GM13976 (cell line): ENCODE measurements around the gene CKMT2.

Experiments
- DNase-seq: peaks from one replicate; pipeline ENCODE4 v3.0.0; 2012; ENCODE audit warnings: low spot score
- in situ Hi-C: fragments of 300-500 bp; cut with MboI; formaldehyde crosslinking; loops from one replicate; pipeline ENCODE4 v1.12.0; 2022; ENCODE audit warnings: low sequenced_read_pairs, mixed read lengths, inconsistent platforms; ENCODE audit not compliant: unreplicated experiment
- TF ChIP-seq, protein P1 (sequence below): IDR thresholded peaks from 2 replicates; pipeline ENCODE4 v1.5.1; 2012; ENCODE audit warnings: borderline replicate concordance, mild to moderate bottlenecking; ENCODE audit not compliant: insufficient read depth; ENCODE audit errors: extremely low read depth, missing control alignments, control extremely low read depth

CKMT2 gene

DNA sequence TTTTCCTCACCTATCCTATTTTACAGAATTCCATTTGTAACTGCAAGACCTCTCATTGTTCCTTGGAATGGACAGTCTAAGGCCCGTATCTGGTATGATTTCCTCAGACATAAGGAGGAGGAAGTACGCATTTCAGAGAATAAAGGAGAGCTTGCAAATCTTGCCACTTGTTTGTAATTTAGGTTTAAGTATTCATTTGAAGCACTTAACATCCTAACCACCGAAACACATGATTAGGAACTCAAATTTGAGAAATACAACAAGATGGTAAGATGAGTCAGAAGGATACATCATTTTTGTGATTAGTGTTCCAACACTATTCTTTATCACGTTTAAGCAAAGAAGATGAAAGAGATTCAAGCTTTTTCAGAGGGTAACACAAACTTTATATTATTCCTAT lies 64.4 kb downstream of the CKMT2 start:
- TF ChIP-seq, protein P1, sequence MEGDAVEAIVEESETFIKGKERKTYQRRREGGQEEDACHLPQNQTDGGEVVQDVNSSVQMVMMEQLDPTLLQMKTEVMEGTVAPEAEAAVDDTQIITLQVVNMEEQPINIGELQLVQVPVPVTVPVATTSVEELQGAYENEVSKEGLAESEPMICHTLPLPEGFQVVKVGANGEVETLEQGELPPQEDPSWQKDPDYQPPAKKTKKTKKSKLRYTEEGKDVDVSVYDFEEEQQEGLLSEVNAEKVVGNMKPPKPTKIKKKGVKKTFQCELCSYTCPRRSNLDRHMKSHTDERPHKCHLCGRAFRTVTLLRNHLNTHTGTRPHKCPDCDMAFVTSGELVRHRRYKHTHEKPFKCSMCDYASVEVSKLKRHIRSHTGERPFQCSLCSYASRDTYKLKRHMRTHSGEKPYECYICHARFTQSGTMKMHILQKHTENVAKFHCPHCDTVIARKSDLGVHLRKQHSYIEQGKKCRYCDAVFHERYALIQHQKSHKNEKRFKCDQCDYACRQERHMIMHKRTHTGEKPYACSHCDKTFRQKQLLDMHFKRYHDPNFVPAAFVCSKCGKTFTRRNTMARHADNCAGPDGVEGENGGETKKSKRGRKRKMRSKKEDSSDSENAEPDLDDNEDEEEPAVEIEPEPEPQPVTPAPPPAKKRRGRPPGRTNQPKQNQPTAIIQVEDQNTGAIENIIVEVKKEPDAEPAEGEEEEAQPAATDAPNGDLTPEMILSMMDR: no peak
- DNase-seq: no peak
- in situ Hi-C loops: no loop called here

DNA sequence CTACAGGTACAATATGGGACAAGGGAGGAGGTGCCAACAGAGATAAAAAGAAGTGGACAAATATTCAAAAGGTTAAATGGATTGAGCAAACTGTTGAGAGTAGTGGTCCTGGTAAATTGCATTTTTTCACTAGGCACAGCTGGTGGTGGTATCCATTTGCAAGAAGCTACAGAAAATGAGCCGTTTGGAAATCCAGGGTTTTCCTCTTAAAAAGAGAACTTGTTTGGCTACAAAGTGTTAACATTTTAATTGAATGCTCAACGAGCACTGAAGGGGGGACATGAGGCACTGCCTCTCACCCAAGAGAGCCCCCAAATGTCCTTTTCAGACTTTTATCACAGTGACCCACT lies 67.8 kb downstream of the CKMT2 start:
- DNase-seq: no peak
- TF ChIP-seq, protein P1: no peak
- in situ Hi-C loops: no loop called here

DNA sequence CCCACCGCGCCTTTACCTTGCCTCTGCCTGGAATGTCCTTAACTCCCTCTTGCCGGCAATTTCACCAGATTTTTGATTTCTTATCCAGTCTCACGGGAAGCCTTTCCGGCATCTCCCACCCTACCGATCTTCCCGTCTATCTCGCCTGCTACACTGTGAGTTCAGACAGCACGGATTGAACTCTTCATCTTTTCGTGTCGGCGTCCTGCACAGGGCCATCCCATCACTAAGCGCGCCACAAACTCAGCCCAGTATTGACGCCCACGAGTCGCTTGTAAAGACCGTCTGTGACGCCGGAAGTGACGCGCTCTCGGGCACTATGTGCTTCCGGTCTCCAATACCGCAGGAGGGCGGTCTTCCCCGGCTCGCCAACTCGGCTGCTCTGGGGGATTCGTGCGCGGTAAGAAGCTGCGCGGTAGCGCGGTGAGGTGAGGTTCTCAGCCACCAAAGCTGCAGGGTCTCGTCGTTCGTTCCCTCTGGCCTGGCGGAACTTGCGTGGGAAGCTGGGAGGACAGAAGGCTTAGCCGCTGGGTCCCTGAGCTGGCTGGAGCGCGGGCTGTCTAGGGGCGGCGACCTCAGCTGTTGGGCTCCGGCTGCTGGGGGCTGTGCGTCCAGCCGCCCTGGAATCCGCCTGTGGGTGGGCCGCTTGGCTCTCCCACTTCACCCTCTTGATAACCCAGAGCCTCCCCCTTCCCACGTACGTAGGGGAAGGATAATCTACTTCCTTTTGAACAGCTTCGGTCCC lies 68.3 kb downstream of the CKMT2 start, which contains the start of gene ZCCHC9:
Gene ZCCHC9 (plus strand): TSS at position 317 of the 745 bp plus-strand sequence. CDS start 3,171 bp downstream, outside the sequence.
- DNase-seq: peak; percentile 91
- in situ Hi-C loops: no loop called here
- TF ChIP-seq, protein P1: no peak

DNA sequence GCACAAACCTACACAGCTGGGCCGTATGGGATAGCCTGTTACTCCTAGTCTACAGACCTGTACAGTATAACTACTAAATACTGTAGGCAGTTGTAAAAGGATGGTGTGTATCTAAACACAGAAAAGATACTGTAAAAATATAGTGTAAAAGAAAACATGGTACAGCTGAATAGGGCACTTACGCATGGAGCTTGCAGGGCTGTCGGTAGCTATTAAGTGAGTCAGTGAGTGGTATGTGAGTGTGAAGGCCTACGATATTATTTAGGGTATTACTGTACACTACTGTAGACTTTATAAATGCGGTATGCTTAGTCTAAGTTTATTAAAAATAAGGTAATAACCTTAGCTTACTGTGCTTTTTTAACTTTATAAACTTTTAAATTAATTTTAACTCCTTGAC lies 69.5 kb downstream of the CKMT2 start:
- TF ChIP-seq, protein P1: no peak
- no peak for DNase-seq
- in situ Hi-C loops: no loop called here

DNA sequence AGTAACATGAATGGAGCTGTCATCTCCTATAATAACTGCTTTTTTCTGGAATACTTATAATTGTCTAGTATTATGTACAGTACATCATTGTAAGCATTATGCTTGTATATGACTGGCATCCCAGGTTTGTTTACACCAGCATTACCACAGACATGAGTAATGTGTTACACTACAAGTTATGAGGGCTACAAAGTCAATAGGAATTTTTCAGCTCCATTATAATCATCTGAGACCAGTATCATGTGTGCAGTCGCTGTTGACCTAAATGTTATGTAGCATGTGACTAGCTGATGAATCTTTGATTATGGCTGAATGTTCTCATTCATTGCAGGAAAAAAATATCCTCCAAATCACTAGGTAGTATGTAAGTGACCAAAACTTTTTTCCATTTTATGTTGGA lies 70.4 kb downstream of the CKMT2 start:
- in situ Hi-C loops: no loop called here
- TF ChIP-seq, protein P1: no peak
- no peak for DNase-seq

DNA sequence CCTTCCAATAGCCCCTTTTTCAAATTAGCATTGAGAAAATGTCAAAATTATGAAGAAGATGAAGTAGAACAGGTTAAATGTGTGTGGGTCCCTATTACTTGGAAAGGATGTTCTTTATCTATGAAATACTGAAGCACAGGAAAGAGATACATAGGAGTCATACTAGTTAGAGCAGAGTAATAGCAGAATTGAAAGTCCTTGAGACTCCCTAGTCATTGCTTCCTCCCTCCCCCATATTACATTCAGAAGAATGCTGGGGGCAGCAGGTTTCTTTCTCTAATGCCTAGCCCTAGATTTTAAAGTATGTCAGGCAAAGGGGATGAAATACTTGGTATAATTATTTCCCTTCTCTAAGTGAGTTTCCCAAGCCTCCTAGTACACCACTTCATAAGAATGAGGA lies 72.7 kb downstream of the CKMT2 start:
- in situ Hi-C loops: no loop called here
- TF ChIP-seq, protein P1: no peak
- peak; percentile 18 for DNase-seq
